Measurements from ENCODE around the gene FBXW5. TPM values are rescaled to one million over a fixed set of nuclear protein-coding genes. Genes with fewer than 3 reads are reported as not detected.

Gene FBXW5
- total RNA-seq, 1 experiment from 2014 or later: 88.0 TPM

DNA sequence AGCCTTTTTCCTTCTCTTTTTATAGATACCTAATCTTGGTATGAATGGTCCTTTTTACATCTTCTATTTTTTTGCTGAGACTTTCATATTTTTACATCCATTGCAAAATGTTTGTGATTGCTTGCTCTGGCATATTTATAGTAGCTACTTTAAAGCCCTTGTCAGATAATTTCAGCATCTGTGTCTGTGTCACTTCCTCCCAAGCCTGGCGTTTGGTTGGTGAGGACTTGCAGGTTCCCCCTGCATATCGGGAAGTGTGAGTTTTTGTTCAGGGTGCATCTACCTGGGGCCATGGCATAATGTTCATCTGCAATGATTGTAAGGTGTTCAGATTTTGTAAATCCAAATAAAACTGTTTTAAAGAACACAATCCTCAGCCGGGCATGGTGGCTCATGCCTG, 8.9 kb downstream of the FBXW5 start (continued):
- no peak for TF ChIP-seq CEBPB (IDR thresholded peaks at IDR 0.05; ENCODE audit: low read depth)

DNA sequence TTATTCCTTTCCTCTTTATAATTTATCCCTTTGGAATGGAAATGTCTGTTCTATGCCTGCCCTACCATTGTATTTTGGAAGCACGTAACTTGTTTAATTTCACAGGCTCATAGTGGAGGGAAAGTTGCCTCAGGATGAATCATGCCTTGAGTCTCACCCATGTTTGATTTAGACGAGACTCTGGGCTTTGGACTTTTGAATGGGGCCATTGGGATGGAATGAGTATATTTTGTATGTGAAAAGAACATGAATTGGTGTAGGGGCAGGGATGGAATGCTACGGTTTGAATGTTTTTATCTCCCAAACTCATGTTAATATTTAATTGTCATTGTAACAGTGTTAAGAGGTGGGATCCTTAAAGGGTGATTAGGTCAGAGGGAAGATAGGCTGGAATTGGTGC, 10.3 kb downstream of the FBXW5 start:
- Histone ChIP-seq H3K4me2 (ENCODE audit: low read length) (no peak overlapping the region), H3K9me3 (ENCODE audit: control insufficient read depth in 1 of 2, insufficient read depth in 1 of 2, low read depth in 1 of 2, low read length in 2 of 2) (no peaks in the 10 kb centered on the region), H3K4me1 (ENCODE audit: control insufficient read depth in 1 of 2, insufficient read depth in 2 of 2, low read length in 2 of 2) (no peaks in the 10 kb centered on the region), H3K4me3 (replicated peaks in 1 of 2; ENCODE audit: low read depth in 1 of 2, low read length in 2 of 2) (no peak overlapping the region), H4K20me1 (ENCODE audit: insufficient read depth) (no peaks in the 10 kb centered on the region), H3K9ac (ENCODE audit: low read length) (no peak overlapping the region), H3K27ac (ENCODE audit: low read depth, low read length) (no peak overlapping the region), H3K36me3 (ENCODE audit: control insufficient read depth in 1 of 2, insufficient read depth in 2 of 2, low read length in 2 of 2) (0 out of 4 replicates have a peak, but pooled peaks cover 0 to 4% of the 10 kb centered on the region in 2 experiments), H3K27me3 (ENCODE audit: insufficient read depth, low read length) (no peaks in the 10 kb centered on the region), H2AFZ (ENCODE audit: low read depth, low read length, poor library complexity, severe bottlenecking) (no peak overlapping the region), H3K9me2 (ENCODE audit: insufficient read depth) (no peaks in the 10 kb centered on the region), H3K79me2 (ENCODE audit: insufficient read depth, low read length) (no peaks in the 10 kb centered on the region)
- ChIA-PET CTCF (no interaction called here), RAD21 (ENCODE audit: low non-redundant PET in 1 of 2, low total read pairs in 2 of 2, uncharacterized antibody in 2 of 2, unreplicated experiment in 2 of 2) (no interaction called here), POLR2A (no interaction called here)
- DNase-seq (ENCODE audit: low read depth, low spot score) (no peak), ATAC-seq (no peak)
- no TSS peak for BruUV-seq (replicated peaks)
- TF ChIP-seq YY1 (IDR thresholded peaks at IDR 0.05; ENCODE audit: extremely low read depth, insufficient replicate concordance, low read depth, low read length): no peak
- no peak for TF ChIP-seq RAD21 (IDR thresholded peaks at IDR 0.05; ENCODE audit: low read depth)
- no peak for TF ChIP-seq POLR2AphosphoS5 (IDR thresholded peaks at IDR 0.05; ENCODE audit: low read depth, low read length)
- TF ChIP-seq, protein P1, sequence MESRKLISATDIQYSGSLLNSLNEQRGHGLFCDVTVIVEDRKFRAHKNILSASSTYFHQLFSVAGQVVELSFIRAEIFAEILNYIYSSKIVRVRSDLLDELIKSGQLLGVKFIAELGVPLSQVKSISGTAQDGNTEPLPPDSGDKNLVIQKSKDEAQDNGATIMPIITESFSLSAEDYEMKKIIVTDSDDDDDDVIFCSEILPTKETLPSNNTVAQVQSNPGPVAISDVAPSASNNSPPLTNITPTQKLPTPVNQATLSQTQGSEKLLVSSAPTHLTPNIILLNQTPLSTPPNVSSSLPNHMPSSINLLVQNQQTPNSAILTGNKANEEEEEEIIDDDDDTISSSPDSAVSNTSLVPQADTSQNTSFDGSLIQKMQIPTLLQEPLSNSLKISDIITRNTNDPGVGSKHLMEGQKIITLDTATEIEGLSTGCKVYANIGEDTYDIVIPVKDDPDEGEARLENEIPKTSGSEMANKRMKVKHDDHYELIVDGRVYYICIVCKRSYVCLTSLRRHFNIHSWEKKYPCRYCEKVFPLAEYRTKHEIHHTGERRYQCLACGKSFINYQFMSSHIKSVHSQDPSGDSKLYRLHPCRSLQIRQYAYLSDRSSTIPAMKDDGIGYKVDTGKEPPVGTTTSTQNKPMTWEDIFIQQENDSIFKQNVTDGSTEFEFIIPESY (IDR thresholded peaks at IDR 0.05; ENCODE audit: extremely low read depth, insufficient replicate concordance, low read length): no peak
- TF ChIP-seq ZFX (IDR thresholded peaks at IDR 0.05): no peak
- no peak for TF ChIP-seq ZNF274 (IDR thresholded peaks at IDR 0.05; ENCODE audit: low read depth, low read length)
- TF ChIP-seq, protein P2, sequence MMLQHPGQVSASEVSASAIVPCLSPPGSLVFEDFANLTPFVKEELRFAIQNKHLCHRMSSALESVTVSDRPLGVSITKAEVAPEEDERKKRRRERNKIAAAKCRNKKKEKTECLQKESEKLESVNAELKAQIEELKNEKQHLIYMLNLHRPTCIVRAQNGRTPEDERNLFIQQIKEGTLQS (IDR thresholded peaks at IDR 0.05): no peak
- intact Hi-C loops (cut with micrococcal nuclease): no loop called here

Data from HCT116 (cell line).